Measurements from ENCODE around the gene MYPN.

The MYPN gene

GRCh38 chr10:68223535-68224165 is 114.4 kb downstream of the MYPN start:
- no peak for FAIRE-seq
- TF ChIP-seq PAX5 (IDR thresholded peaks at IDR 0.05; ENCODE audit: insufficient read depth, low read length, severe bottlenecking) (no peak), POU2F2 (IDR thresholded peaks at IDR 0.05; ENCODE audit: low read depth, low read length) (no peak)
- DNase-seq (ENCODE audit: insufficient read length, low spot score) = no peak

GRCh38 chr10:68224810-68225209 is 115.5 kb downstream of the MYPN start:
- no peak for FAIRE-seq
- TF ChIP-seq POLR2AphosphoS5 (IDR thresholded peaks at IDR 0.05; ENCODE audit: low read depth, low read length) (no peak), TAF1 (IDR thresholded peaks at IDR 0.05; ENCODE audit: low read depth, low read length) (no peak), POLR2A (IDR thresholded peaks at IDR 0.05; ENCODE audit: low read depth, low read length) (no peak), PAX5 (IDR thresholded peaks at IDR 0.05; ENCODE audit: insufficient read depth, low read length, severe bottlenecking) (no peak), SPI1 (IDR thresholded peaks at IDR 0.05; ENCODE audit: low read depth, low read length) (no peak), POU2F2 (IDR thresholded peaks at IDR 0.05; ENCODE audit: low read depth, low read length) (no peak)

DNA sequence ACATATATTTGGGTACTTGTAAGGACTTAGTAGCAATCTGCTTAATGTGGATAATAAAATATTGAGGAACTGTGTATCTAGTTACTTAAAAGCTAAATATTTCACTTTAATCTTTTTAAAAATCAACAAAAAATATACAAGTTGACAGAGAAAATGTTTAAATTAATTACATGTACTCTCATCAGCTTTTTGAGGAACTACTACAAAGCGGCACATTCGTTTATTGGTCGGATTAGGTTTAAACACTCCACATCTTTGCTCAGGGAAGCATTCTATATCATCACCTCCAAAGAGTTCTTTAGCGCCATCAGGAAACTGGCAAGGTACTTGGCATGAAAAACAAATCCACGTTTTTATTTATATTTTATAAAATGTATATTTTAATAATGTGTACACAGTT is 121.0 kb downstream of the MYPN start:
- FAIRE-seq (no peak), DNase-seq (ENCODE audit: insufficient read length, low spot score) (no peak)
- TF ChIP-seq SPI1 (IDR thresholded peaks at IDR 0.05; ENCODE audit: low read depth, low read length) (no peak), TAF1 (IDR thresholded peaks at IDR 0.05; ENCODE audit: low read depth, low read length) (no peak), POLR2AphosphoS5 (IDR thresholded peaks at IDR 0.05; ENCODE audit: low read depth, low read length) (no peak), PAX5 (IDR thresholded peaks at IDR 0.05; ENCODE audit: insufficient read depth, low read length, severe bottlenecking) (no peak), POU2F2 (IDR thresholded peaks at IDR 0.05; ENCODE audit: low read depth, low read length) (no peak)

More at GRCh38 chr10:68224810-68225209, 115.5 kb downstream of the MYPN start:
- no peak for DNase-seq (ENCODE audit: insufficient read length, low spot score)

- TF ChIP-seq POU2F2 (IDR thresholded peaks at IDR 0.05; ENCODE audit: low read depth, low read length) = no peak
- TF ChIP-seq TAF1 (IDR thresholded peaks at IDR 0.05; ENCODE audit: low read depth, low read length) = no peak
- no peak for TF ChIP-seq POLR2AphosphoS5 (IDR thresholded peaks at IDR 0.05; ENCODE audit: low read depth, low read length)
- TF ChIP-seq PAX5 (IDR thresholded peaks at IDR 0.05; ENCODE audit: insufficient read depth, low read length, severe bottlenecking) = no peak
- no peak for TF ChIP-seq SPI1 (IDR thresholded peaks at IDR 0.05; ENCODE audit: low read depth, low read length)
- TF ChIP-seq POLR2A (IDR thresholded peaks at IDR 0.05; ENCODE audit: low read depth, low read length) = no peak
- DNase-seq (ENCODE audit: insufficient read length, low spot score) (peak; percentile 83), FAIRE-seq (peak; percentile 97)
These were observed 122.0 kb downstream of the MYPN start for GRCh38 chr10:68231106-68231816.

GRCh38 chr10:68231817-68232251 is 122.5 kb downstream of the MYPN start, which contains the start of gene ATOH7:
ATOH7 (minus strand) TSS chr10:68232113; CDS start chr10:68231677, 436 bp downstream.
- DNase-seq (ENCODE audit: insufficient read length, low spot score) = no peak

GRCh38 chr10:68233046-68233445 is 123.8 kb downstream of the MYPN start:
- no peak for FAIRE-seq
- TF ChIP-seq POLR2A (IDR thresholded peaks at IDR 0.05; ENCODE audit: low read depth, low read length) = no peak
- no peak for TF ChIP-seq POLR2AphosphoS5 (IDR thresholded peaks at IDR 0.05; ENCODE audit: low read depth, low read length)
- no peak for TF ChIP-seq PAX5 (IDR thresholded peaks at IDR 0.05; ENCODE audit: insufficient read depth, low read length, severe bottlenecking)
- no peak for TF ChIP-seq TAF1 (IDR thresholded peaks at IDR 0.05; ENCODE audit: low read depth, low read length)
- TF ChIP-seq SPI1 (IDR thresholded peaks at IDR 0.05; ENCODE audit: low read depth, low read length) = no peak
- TF ChIP-seq POU2F2 (IDR thresholded peaks at IDR 0.05; ENCODE audit: low read depth, low read length) = no peak
- DNase-seq (ENCODE audit: insufficient read length, low spot score) = no peak

More at GRCh38 chr10:68231817-68232251, 122.5 kb downstream of the MYPN start, which contains the start of gene ATOH7:
- no peak for FAIRE-seq
- TF ChIP-seq TAF1 (IDR thresholded peaks at IDR 0.05; ENCODE audit: low read depth, low read length) (no peak), PAX5 (IDR thresholded peaks at IDR 0.05; ENCODE audit: insufficient read depth, low read length, severe bottlenecking) (no peak), POLR2A (IDR thresholded peaks at IDR 0.05; ENCODE audit: low read depth, low read length) (no peak), POLR2AphosphoS5 (IDR thresholded peaks at IDR 0.05; ENCODE audit: low read depth, low read length) (no peak), POU2F2 (IDR thresholded peaks at IDR 0.05; ENCODE audit: low read depth, low read length) (no peak), SPI1 (IDR thresholded peaks at IDR 0.05; ENCODE audit: low read depth, low read length) (no peak)

- FAIRE-seq (no peak), DNase-seq (ENCODE audit: insufficient read length, low spot score) (no peak)
- TF ChIP-seq POLR2A (IDR thresholded peaks at IDR 0.05; ENCODE audit: low read depth, low read length) = no peak
- no peak for TF ChIP-seq POLR2AphosphoS5 (IDR thresholded peaks at IDR 0.05; ENCODE audit: low read depth, low read length)
- TF ChIP-seq PAX5 (IDR thresholded peaks at IDR 0.05; ENCODE audit: insufficient read depth, low read length, severe bottlenecking) = no peak
- no peak for TF ChIP-seq POU2F2 (IDR thresholded peaks at IDR 0.05; ENCODE audit: low read depth, low read length)
- no peak for TF ChIP-seq SPI1 (IDR thresholded peaks at IDR 0.05; ENCODE audit: low read depth, low read length)
- no peak for TF ChIP-seq TAF1 (IDR thresholded peaks at IDR 0.05; ENCODE audit: low read depth, low read length)
These were observed 125.8 kb downstream of the MYPN start for GRCh38 chr10:68235111-68235510.

GRCh38 chr10:68235581-68235980 is 126.3 kb downstream of the MYPN start:
- no peak for TF ChIP-seq TAF1 (IDR thresholded peaks at IDR 0.05; ENCODE audit: low read depth, low read length)
- TF ChIP-seq POU2F2 (IDR thresholded peaks at IDR 0.05; ENCODE audit: low read depth, low read length) = no peak
- no peak for TF ChIP-seq POLR2AphosphoS5 (IDR thresholded peaks at IDR 0.05; ENCODE audit: low read depth, low read length)
- no peak for TF ChIP-seq PAX5 (IDR thresholded peaks at IDR 0.05; ENCODE audit: insufficient read depth, low read length, severe bottlenecking)
- no peak for TF ChIP-seq POLR2A (IDR thresholded peaks at IDR 0.05; ENCODE audit: low read depth, low read length)
- TF ChIP-seq SPI1 (IDR thresholded peaks at IDR 0.05; ENCODE audit: low read depth, low read length) = no peak
- DNase-seq (ENCODE audit: insufficient read length, low spot score) (no peak), FAIRE-seq (no peak)

DNA sequence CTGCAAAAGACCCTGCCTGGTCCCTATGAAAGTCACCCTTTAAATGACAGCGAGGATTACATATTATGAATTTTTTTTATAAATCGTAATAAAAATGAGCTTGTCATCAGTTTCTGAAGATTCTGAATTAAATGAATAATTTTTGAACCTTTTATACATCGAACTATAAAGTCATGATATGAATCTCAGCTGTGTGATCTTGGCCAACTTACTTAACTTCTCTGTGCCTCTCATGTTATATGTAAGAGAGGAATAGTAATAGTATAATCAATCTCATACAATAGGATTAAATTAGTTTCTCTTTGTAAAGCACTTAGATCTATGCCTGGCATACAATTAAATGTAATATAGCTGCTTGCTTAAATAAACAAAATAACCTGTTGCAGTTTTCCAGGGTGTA is 127.9 kb downstream of the MYPN start:
- DNase-seq (ENCODE audit: insufficient read length, low spot score) (no peak), FAIRE-seq (no peak)
- TF ChIP-seq SPI1 (IDR thresholded peaks at IDR 0.05; ENCODE audit: low read depth, low read length) (no peak), TAF1 (IDR thresholded peaks at IDR 0.05; ENCODE audit: low read depth, low read length) (no peak), POLR2AphosphoS5 (IDR thresholded peaks at IDR 0.05; ENCODE audit: low read depth, low read length) (no peak), POLR2A (IDR thresholded peaks at IDR 0.05; ENCODE audit: low read depth, low read length) (no peak), POU2F2 (IDR thresholded peaks at IDR 0.05; ENCODE audit: low read depth, low read length) (no peak), PAX5 (IDR thresholded peaks at IDR 0.05; ENCODE audit: insufficient read depth, low read length, severe bottlenecking) (no peak)

Data from GM12891 (cell line).